ENCODE data around the gene TAF11L14.

Gene TAF11L14

GRCh38 chr5:17678751-17679324, 44.6 kb downstream of the TAF11L14 start:
- in situ Hi-C loops (cut with MboI; ENCODE audit: low sequenced_read_pairs), result no loop called here

DNA sequence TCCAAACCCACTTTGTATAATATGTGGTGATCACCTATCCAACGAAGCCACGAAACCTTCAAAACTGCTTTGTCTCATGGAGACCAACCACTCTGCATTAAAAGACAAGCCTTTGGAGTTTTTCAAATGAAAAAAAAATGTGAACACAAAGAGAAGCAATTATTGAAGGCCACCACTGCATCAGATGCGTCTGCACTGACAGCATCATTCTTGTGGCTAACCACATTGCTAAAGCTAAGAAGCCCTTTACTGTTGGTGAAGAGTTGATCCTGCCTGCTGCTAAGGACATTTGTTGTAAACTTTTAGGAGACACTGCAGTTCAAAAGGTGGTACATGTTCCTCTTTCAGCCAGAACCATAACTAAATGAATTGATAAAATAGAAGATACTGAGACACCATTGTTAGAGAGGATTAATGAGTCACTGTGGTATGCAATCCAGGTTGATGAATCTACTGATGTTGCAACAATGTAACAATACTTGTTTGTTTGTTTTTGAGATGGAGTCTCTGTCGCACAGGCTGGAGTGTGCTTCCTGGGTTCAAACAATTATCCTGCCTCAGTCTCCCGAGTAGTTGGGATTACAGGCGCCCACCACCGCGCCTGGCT, 45.4 kb downstream of the TAF11L14 start:
- in situ Hi-C loops (cut with MboI; ENCODE audit: low sequenced_read_pairs), result no loop called here

DNA sequence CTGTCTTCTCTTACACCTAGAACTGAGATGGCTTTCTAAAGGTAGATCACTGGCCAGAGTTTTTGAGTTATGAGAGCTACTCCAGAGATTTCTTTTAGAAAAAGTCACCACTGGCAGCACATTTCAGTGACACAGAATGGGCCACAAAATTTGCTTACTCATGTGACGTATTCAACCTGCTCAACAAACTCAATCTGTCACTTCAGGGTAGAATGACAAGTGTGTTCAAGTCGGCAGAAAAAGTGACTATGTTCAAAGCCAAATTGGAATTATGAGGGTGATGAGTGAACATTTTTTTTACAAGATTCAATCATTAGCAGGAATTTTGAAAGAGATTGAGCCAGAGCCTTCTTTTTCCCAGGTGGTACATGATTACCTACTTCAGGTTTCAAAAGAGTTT, 46.5 kb downstream of the TAF11L14 start:
- in situ Hi-C loops (cut with MboI; ENCODE audit: low sequenced_read_pairs), result no loop called here

Measured in hTERT RPE-1 (cell line).